NCI-H2171 treated with DMSO at 0.1 percent for 48 hours (cell line): ENCODE results near the gene NDUFAF5.
"Not testable (repeated sequence)": the region's sequence is repeated elsewhere in the genome, so short reads cannot be mapped to it uniquely, and the experiment has no call there.

Source experiments
- DNase-seq: peaks from one replicate; lab custom pipeline; 2025; lab: John Stamatoyannopoulos, UW

NDUFAF5 gene

GRCh38 chr20:13784893-13785715 is at the start of gene NDUFAF5, which contains the start of gene ESF1:
Gene NDUFAF5, plus strand, starts transcription at chr20:13785028. Its CDS starts 41 bp downstream, at chr20:13785069.
Gene ESF1, minus strand, starts transcription at chr20:13784919. Its CDS starts 1,779 bp downstream, at chr20:13783140.
- peak; percentile 99 for DNase-seq

DNA sequence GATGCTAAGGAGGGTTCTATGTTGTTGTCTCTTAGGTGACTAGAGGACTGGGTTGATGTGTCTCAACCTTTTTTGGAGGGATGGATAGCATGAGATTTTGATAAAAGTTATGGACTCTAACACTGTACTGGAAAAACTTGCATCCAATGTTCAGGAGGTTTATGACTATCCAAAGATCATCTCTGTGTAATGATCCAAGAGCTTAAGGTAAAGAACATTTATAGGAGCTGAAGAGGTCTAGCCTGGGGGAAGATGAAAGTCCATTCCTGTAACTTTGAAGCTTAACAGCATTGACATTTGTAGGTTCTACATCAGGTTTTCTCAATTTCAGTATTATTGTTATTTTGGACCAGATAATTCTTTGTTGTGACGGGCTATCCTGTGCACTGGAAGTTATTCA is 49.0 kb upstream of the NDUFAF5 start:
- DNase-seq = no peak

DNA sequence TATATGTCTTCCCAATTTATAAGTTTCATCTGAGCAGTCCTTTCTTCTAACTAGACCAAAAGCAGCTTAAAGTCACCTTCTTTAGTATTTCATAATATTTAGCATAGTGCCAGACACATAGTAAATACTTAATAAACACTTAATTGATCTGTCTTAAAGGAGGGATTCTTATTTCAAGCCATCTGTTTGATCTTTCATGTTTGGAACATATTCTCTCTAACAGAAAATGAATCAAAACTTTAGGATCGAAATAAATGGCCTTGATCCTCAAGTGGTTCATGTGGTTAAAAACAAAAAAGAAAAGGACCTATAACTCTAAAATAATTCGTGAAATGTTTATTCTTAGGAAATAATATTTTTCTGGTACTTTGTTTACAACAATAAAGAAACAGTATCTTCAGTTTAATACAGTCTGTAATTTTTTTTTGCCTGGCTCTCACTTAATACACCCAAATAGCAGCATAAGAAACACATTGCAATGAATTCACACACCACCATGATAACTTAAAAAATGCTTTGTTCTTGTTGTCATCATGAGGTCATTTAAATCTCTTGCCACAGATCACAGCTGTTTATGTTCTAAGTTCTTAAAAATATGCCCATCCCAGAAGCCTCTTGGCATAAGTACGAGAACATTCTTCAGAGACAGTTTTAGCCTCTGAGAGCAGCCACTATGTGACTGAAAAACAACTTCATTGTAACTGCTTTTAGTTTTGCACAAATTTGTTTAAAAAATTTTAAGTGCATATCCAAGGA is 48.2 kb upstream of the NDUFAF5 start:
- DNase-seq = no peak

- not testable (repeated sequence) for DNase-seq
These were observed 46.6 kb upstream of the NDUFAF5 start for GRCh38 chr20:13738187-13738586.

DNA sequence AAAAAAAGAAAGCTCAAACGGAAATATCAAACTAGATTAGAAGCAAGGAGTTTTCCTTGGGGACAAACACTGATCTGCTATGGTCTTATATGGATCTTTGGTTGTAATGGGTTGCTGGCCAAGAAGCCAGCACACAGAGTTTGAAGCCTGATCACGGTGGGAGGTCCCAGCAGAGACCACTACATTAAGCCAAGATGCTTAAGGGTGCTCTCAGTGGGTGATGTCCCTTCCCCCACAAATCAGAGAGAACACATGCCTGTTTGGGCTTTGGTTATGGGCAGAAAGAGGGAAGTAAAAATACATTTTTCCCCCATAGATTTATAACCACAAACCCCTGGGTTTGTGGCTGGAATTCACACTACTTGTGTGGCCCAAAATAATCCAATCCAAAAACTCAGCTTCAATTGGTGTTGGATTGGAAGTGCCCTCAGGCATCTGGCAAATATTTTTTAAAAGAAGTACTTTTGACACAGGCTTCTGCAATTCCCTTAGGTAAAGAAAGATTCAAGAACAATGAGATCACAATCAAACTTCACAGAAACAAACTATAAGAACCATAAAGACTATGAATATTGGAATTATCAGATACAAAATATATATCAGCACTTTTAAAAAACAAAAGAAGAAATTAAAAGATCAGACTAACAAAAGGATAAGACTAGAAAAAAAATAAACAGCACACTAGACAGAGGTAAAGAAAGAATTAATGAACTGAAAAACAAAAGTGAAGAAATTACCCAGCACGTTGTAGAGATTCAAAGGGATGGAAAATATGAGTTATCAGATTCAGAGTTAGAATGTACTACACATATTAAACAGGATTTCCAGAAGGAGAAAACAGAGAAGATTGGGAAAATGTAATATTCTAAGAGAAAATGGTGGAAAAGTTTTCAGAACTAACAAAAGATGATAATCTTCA is 44.8 kb upstream of the NDUFAF5 start:
- no peak for DNase-seq

- no peak for DNase-seq
These were observed 42.9 kb upstream of the NDUFAF5 start for GRCh38 chr20:13741879-13742278.

DNA sequence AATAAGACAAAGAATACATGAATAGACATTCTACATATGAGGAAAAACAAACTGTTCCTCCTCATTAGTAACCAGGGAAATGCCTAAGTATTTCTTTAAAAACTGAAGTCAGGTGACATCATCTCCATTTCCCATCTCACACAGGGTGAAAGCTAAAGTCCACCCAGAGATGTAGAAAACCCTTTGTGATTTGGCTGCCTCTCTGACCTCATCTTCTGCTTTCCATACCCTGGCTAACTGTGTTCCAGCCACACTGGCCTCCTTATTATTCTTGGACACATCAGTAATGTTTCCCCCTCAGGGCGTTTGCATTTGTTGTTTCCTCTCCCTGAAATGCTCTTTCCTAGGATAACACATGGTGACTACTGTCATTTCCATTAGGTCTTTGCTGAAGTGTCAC is 40.5 kb upstream of the NDUFAF5 start:
- DNase-seq = no peak

- DNase-seq = no peak
These were observed 39.0 kb upstream of the NDUFAF5 start for GRCh38 chr20:13745784-13746183.

DNA sequence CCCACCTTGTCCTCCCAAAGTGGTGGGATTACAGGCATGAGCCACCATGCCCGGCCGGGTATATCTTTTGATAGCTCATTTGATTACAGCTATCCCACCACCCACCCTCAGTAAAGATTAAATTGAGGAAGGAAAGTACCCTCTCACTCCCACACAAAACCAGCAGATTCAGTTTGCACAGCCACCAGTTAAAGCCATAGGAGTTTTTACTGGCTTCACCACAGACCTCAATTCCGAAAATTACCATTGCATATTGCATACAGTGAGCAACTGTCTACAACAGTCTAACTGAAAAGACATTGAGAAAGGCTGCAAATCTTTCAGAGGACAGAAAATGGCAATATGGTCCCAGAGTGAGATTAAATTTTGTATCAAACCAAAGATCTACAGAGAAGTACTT is 35.0 kb upstream of the NDUFAF5 start:
- no peak for DNase-seq

GRCh38 chr20:13753436-13754036 is 31.3 kb upstream of the NDUFAF5 start:
- no peak for DNase-seq

DNA sequence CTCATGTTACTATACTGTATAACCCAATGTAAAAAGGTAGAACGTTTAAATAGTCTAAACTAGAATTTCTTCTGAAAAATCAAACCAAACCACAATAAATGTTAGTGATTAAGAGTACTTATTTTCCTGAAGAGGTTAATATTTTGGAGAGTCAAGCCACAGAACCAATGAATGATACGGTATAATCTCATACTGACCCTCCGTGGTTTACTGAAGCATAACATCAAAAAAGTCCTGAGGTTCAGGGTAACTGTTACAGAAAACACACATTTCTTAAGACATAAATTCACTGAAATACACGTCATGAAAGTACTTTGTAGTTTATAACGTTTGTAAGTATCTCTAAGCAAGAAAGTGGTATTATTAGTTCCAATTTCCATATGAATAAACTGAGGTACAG is 29.0 kb upstream of the NDUFAF5 start:
- DNase-seq = no peak

DNA sequence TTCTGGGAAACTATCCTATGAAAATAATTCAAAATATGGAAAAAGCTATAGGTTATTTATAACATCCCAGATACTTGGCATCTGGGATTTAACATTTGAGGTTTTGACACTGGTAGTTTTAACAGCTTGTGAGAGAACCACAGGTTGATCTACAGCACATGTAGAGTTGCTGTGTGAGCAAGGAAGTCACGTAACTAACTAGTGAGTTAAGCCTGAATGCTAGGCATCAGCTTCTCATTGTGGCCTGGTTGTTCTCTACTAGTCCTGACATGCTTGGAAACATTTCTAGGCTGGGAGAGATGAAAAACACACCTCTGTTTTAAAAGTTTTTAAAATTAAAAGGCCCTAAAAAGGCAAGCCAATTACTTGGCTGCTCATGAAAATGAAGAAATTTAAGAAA is 28.3 kb upstream of the NDUFAF5 start:
- DNase-seq = no peak

DNA sequence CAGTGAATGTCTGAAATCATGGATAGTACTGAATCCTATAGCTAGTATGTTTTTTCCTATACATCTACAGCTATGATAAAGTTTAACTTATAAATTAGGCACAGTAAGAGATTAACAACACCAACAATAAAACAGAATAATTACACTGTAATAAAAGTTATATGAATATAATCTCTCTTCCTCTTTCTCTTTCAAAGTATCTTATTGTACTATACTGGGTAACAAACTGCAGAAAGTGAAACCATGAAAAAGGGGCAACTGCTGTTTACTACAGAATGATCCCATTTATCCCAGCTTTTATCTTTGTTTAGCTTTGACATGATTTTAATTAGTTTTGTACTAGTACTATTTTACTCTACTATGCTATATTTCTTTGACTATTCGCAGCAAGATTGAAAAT is 25.9 kb upstream of the NDUFAF5 start:
- DNase-seq = no peak

DNA sequence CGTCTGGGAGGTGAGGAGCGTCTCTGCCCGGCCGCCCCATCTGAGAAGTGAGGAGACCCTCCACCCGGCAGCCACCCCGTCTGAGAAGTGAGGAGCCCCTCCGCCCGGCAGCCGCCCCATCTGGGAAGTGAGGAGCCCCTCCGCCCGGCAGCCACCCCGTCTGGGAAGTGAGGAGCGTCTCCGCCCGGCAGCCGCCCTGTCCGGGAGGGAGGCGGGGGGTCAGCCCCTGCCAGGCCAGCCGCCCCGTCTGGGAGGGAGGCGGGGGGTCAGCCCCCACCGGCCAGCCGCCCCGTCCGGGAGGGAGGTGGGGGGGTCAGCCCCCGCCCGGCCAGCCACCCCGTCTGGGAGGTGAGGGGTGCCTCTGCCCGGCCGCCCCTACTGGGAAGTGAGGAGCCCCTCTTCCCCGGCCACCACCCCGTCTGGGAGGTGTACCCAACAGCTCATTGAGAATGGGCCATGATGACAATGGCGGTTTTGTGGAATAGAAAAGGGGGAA is 24.3 kb upstream of the NDUFAF5 start:
- DNase-seq = not testable (repeated sequence)

GRCh38 chr20:13765299-13765698 is 19.5 kb upstream of the NDUFAF5 start:
- no peak for DNase-seq

DNA sequence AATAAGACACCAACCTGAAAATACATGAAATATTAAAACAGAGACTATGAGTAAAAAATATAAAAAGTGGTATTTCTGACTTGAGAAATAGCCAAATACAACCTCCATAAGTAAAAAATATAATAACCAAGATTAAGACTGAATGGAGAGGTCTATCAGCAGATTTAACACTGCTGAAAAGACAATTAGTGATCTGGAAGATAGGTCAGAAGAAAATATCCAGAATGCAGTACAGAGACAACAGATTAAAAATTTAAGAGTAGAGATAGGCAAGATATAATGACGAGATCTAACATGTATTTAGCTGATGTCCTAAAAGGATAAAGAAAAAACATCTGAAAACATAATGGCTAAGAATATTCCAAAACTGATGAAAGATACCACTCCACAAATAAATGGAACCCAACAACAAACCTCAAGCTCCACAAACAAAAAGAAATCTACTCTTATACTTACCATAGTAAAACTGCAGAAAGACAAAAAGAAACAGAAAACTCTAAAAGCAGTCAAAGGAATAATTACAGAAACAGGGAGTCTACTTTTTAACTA is 18.9 kb upstream of the NDUFAF5 start:
- DNase-seq = no peak

GRCh38 chr20:13770141-13770540 is 14.7 kb upstream of the NDUFAF5 start:
- no peak for DNase-seq

GRCh38 chr20:13771853-13772453 is 12.9 kb upstream of the NDUFAF5 start:
- DNase-seq = peak; percentile 61

DNA sequence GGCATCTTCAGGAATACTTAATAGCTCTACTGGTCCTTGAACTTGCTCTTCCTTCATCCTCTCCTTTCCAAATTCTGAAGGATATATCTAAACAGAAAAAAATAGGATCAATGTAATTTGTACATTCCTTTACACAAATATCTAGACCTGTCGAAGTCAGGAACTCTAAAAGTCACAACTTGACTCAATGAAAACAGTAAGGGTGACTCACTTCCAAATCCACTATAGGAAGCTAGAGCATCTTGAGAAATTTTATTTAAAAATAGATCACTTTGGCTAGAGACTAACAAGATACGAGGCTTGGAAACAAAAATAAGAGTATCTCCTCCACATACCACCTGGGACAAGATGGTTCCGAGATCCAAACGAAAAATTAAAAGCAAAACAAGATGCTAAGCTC is 12.3 kb upstream of the NDUFAF5 start:
- DNase-seq = no peak

- DNase-seq = no peak
These were observed 9.0 kb upstream of the NDUFAF5 start for GRCh38 chr20:13775867-13776266.

DNA sequence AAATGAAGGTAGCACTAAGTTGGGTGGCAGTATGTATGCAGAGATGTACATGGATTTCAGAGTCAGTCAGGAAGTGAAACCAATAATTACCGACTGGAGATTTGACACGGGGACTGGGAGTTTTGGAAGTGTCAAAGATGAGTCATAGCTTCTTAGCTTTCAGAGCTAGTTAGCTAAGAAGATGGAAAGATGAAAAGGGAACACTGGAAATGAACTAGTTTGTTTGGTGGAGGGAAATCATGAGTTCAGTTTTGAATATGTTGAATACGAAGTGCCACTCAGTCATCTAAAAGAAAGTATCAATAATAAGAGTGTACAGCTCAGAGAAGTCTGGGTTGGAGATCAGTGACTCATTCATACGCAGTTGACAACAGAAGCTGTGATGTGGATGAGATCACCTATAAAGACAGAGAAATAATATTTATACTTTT is 7.6 kb upstream of the NDUFAF5 start:
- no peak for DNase-seq
